H7 (cell line): ENCODE data around the gene DYSF. TPM values are rescaled to one million over a fixed set of nuclear protein-coding genes. Genes with fewer than 3 reads are reported as not detected.

ENCODE experiments used
- DNase-seq: peaks from one replicate; pipeline ENCODE4 v3.0.0; 2012
- H3K27me3 ChIP-seq: 2 replicates; pipeline ENCODE4 v1.6.0; 2011; ENCODE audit warnings: mild to moderate bottlenecking, low read length; ENCODE audit not compliant: control insufficient read depth, insufficient read depth
- H3K36me3 ChIP-seq: replicated peaks from 2 replicates; pipeline ENCODE4 v1.5.1; 2011; ENCODE audit warnings: low read length; ENCODE audit not compliant: control insufficient read depth, insufficient read depth
- H3K4me3 ChIP-seq: 2 replicates; pipeline ENCODE4 v1.5.1; 2011; ENCODE audit warnings: low read depth, mild to moderate bottlenecking, control low read depth, low read length, moderate library complexity; ENCODE audit not compliant: insufficient read depth
- total RNA-seq: library from RNA; depleted of rRNA; stranded (reverse); fragments of >200 nt; shearing (Covaris generic); gene quantifications from 2 replicates; pipeline ENCODE4 v1.2.3, GENCODE V29; 2014

The DYSF gene
- total RNA-seq, 1 experiment from 2014 or later: 7.4 TPM

DNA sequence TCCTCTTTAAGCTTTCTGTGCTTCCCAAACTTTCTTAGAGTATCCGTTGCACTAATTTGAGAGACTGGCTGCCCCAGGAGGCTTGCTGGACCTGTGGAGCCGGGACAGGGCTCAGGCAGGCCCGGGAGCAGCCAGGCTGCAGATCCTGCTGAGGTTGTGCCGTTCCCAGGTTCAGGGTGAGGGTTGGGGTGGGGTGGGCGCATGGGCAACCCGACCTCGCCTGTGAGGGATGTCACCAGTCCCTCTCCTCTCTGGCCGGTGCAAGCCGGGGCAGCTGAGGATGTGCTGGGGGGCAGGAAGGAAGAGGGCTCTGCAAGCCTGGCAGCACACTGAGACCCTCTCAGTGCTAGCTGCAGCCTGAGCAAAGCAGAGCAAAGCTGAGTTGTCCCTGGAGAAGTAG is 57.6 kb downstream of the DYSF start:
- H3K36me3 ChIP-seq: no peaks in the 10 kb centered on the region
- DNase-seq: no peak
- H3K4me3 ChIP-seq: no peak overlapping the region
- no peaks in the 10 kb centered on the region for H3K27me3 ChIP-seq

- H3K36me3 ChIP-seq: no peaks in the 10 kb centered on the region
- H3K4me3 ChIP-seq: no peak overlapping the region
- DNase-seq: peak; percentile 70
- no peaks in the 10 kb centered on the region for H3K27me3 ChIP-seq
Observed at GRCh38 chr2:71511776-71512175, 58.4 kb downstream of the DYSF start.

GRCh38 chr2:71512386-71512785 is 59.0 kb downstream of the DYSF start:
- DNase-seq: no peak
- Histone ChIP-seq H3K36me3 (no peaks in the 10 kb centered on the region), H3K4me3 (no peak overlapping the region), H3K27me3 (no peaks in the 10 kb centered on the region)

DNA sequence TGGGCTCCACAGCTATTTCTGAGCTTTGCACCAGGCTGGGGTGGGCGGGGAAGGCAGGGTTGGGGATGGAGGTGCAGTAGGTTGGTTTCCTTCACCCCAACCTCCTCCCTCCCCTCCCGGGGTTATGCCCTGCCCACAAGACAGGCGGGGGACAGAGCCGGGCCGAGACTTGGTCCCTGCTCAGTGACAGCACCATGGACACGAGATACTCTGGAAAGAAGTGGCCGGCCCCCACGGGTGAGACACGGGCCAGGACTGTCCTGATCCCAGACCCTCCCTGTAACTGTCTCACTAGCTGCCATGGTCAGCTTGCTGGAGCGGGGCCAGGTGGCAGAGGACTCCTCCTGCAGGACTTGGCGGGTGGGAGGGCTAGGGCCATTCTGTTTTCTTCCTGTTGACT is 59.7 kb downstream of the DYSF start:
- Histone ChIP-seq H3K27me3 (no peaks in the 10 kb centered on the region), H3K4me3 (no peak overlapping the region), H3K36me3 (no peaks in the 10 kb centered on the region)
- DNase-seq: no peak

- DNase-seq: no peak
- Histone ChIP-seq H3K4me3 (no peak overlapping the region), H3K36me3 (no peaks in the 10 kb centered on the region), H3K27me3 (no peaks in the 10 kb centered on the region)
Observed at GRCh38 chr2:71513721-71514120, 60.4 kb downstream of the DYSF start.

DNA sequence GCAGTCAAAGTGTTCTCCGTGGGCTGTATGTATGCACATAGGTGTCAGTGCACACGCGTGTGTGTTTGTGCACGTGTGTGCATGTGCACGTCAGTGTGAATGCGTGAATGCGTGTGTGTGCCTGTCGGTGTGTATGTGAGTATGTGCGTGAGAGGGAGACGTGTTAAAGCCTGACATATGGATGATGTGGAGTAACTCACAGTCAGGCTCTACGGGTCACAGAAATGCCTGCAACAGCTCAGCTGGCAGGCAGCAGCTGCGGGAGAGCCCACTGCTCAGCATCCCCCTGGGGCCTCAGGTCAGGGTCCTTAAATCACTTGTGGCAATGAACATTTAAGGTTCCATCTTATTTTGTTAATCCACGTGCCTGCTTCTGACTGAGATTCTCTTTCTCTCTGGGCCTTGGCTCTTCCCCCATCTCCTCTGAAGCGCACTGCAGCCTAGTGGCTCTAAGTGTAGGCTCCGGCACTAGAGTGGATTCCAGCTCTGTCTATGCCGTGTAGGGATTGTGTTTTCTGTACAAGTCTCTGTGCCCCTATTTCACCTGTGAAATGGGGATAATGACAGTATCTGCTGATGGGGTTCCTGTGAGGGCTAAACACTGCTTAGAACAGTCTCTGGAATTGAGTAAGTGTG is 63.0 kb downstream of the DYSF start:
- no peak for DNase-seq
- H3K27me3 ChIP-seq: no peaks in the 10 kb centered on the region
- H3K36me3 ChIP-seq: no peaks in the 10 kb centered on the region
- no peak overlapping the region for H3K4me3 ChIP-seq

DNA sequence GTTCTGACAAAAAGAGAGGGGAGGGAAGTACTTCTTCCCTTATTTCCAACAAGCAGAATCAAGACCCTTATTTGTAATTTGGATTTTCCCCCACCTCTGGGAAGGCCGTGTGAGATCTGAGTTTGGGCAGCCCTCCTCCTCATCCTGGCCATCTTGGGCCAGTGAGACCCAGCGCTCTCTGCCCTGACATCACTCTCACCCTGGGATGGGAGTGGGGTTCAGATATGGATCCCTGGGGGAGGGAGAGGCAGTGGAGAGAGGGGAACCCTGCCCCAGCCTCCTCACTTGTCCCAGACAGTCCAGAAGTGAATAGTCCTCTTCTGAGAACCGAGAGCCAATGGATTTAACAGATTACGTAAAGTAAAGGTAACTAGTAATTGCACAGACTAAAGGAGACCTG is 64.5 kb downstream of the DYSF start:
- no peak for DNase-seq
- H3K36me3 ChIP-seq: no peaks in the 10 kb centered on the region
- no peaks in the 10 kb centered on the region for H3K27me3 ChIP-seq
- H3K4me3 ChIP-seq: no peak overlapping the region

GRCh38 chr2:71521436-71521950 is 68.1 kb downstream of the DYSF start:
- no peaks in the 10 kb centered on the region for H3K36me3 ChIP-seq
- no peaks in the 10 kb centered on the region for H3K27me3 ChIP-seq
- H3K4me3 ChIP-seq: no peak overlapping the region
- DNase-seq: no peak

GRCh38 chr2:71524476-71524875 is 71.1 kb downstream of the DYSF start:
- Histone ChIP-seq H3K36me3 (no peaks in the 10 kb centered on the region), H3K4me3 (no peak overlapping the region), H3K27me3 (no peaks in the 10 kb centered on the region)
- DNase-seq: no peak

- peak; percentile 52 for DNase-seq
- Histone ChIP-seq H3K27me3 (no peaks in the 10 kb centered on the region), H3K4me3 (no peak overlapping the region), H3K36me3 (no peaks in the 10 kb centered on the region)
Observed at GRCh38 chr2:71526141-71526540, 72.8 kb downstream of the DYSF start.

GRCh38 chr2:71526975-71527374 is 73.6 kb downstream of the DYSF start:
- Histone ChIP-seq H3K36me3 (no peaks in the 10 kb centered on the region), H3K27me3 (no peaks in the 10 kb centered on the region), H3K4me3 (no peak overlapping the region)
- peak; percentile 69 for DNase-seq

DNA sequence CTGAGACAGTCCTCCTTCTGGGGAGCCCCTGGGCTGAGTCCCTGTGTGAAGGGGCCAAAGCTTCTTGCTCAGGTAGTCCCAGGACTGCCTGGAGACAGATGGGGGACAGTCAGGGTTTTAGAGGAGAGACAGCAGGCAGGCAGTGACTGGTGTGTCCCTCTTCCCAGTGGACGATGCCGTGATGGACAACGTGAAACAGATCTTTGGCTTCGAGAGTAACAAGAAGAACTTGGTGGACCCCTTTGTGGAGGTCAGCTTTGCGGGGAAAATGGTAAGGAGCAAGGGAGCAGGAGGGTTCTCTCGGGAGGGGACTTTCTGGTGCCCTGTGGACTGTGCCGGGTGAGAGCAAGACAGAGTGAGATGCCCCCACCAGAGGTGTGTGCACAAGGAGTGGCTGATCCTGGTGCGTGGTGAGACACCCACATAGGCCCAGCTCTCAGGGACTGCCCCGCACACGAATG is 74.8 kb downstream of the DYSF start:
- no peaks in the 10 kb centered on the region for H3K27me3 ChIP-seq
- H3K36me3 ChIP-seq: no peaks in the 10 kb centered on the region
- H3K4me3 ChIP-seq: no peak overlapping the region
- no peak for DNase-seq

DNA sequence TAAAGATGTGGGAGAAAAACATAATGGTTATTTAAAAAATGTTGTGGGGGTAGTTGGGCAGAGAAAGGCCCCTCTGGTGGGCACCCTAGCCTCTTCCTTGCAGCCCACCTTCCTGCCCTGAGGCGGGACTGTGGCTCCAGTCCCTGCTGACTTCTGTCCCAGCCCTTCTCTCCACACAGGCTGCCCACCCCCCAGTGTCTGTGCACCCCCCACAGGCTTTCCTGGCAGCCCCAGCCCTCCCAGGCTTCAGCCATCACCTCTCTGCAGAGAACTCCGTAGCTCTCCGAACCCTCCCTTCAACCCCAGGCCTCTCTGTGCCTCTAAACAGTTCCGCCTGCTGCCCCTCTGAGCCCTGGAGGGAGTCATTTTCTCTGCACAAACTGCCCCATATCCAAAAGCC is 75.4 kb downstream of the DYSF start:
- Histone ChIP-seq H3K4me3 (no peak overlapping the region), H3K36me3 (no peaks in the 10 kb centered on the region), H3K27me3 (no peaks in the 10 kb centered on the region)
- peak; percentile 32 for DNase-seq

- no peak for DNase-seq
- Histone ChIP-seq H3K36me3 (no peaks in the 10 kb centered on the region; the same call in 1 of the 2 replicates), H3K27me3 (no peaks in the 10 kb centered on the region)
Observed at GRCh38 chr2:71530211-71530610, 76.8 kb downstream of the DYSF start.

GRCh38 chr2:71530641-71531332 is 77.4 kb downstream of the DYSF start:
- DNase-seq: peak; percentile 94

More at GRCh38 chr2:71530211-71530610, 76.8 kb downstream of the DYSF start:
- no peak overlapping the region for H3K4me3 ChIP-seq

More at GRCh38 chr2:71530641-71531332, 77.4 kb downstream of the DYSF start:
- Histone ChIP-seq H3K4me3 (no peak overlapping the region), H3K36me3 (no peaks in the 10 kb centered on the region; the same call in 1 of the 2 replicates), H3K27me3 (no peaks in the 10 kb centered on the region)
